ENCODE results near the gene STXBP4. TPM values are rescaled to one million over a fixed set of nuclear protein-coding genes. Genes with fewer than 3 reads are reported as not detected.
A peak's percentile ranks its signal among the peaks of the same experiment; 100 is the strongest.

The STXBP4 gene
- total RNA-seq, 1 experiment from 2014 or later, result 12.0 TPM

DNA sequence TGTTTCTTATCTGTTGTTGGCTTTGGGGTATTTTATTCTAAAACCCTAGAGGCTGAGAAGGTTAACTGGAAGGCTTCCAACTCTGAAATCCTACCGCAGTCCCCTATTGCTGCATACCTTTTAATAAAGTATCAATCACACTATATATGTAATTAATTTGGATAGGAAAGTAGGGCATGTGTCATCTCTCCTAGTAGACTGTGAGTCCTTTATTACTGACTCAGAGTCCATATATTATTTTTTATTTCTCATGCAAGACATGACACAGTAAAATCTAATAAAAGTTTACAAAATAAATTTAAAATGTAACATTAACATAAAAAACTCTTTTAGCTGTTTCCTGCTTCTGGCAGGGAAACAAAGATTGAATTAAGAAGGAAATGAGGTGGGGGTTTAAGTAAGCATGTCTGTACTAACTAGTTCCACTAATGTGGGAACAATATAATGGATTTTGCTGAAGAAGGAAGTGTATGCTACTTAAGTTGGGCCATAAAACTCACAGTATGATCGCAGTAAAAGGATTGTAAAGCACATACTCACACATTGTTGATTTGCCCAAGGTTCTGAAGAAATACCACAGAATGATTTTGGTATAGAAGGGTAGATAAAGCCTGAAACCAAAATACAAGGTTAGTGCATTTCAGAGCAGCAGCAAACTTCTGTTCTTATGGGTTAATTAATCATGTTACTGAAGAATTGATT, 198.6 kb downstream of the STXBP4 start:
- Histone ChIP-seq H4K20me1 (ENCODE audit: insufficient read depth) (no peaks in the 10 kb centered on the region), H3K4me2 (no peak overlapping the region), H2AFZ (no peak overlapping the region), H3K36me3 (ENCODE audit: low read depth) (no peaks in the 10 kb centered on the region), H3K27ac (no peak overlapping the region), H3K4me3 (no peak overlapping the region), H3K9me2 (ENCODE audit: insufficient read depth) (0 out of 2 replicates have a peak, but pooled peaks cover 3% of the 10 kb centered on the region), H3K27me3 (ENCODE audit: insufficient read depth, low read depth) (no peaks in the 10 kb centered on the region), H3F3A (ENCODE audit: insufficient read depth, low read depth) (0 out of 2 replicates have a peak, but pooled peaks cover 3% of the 10 kb centered on the region), H3K9me3 (ENCODE audit: insufficient read depth, low read depth) (no peaks in the 10 kb centered on the region), H3K79me2 (ENCODE audit: low read depth) (no peaks in the 10 kb centered on the region), H3K4me1 (replicated peaks; ENCODE audit: insufficient read depth) (peaks cover 8% of the 10 kb centered on the region; the same call in 1 of the 2 replicates)
- BruUV-seq (replicated peaks), result no TSS peak
- POLR2A ChIA-PET (ENCODE audit: unreplicated experiment), result no interaction called here
- no peak for DNase-seq
- TF ChIP-seq, protein P1, sequence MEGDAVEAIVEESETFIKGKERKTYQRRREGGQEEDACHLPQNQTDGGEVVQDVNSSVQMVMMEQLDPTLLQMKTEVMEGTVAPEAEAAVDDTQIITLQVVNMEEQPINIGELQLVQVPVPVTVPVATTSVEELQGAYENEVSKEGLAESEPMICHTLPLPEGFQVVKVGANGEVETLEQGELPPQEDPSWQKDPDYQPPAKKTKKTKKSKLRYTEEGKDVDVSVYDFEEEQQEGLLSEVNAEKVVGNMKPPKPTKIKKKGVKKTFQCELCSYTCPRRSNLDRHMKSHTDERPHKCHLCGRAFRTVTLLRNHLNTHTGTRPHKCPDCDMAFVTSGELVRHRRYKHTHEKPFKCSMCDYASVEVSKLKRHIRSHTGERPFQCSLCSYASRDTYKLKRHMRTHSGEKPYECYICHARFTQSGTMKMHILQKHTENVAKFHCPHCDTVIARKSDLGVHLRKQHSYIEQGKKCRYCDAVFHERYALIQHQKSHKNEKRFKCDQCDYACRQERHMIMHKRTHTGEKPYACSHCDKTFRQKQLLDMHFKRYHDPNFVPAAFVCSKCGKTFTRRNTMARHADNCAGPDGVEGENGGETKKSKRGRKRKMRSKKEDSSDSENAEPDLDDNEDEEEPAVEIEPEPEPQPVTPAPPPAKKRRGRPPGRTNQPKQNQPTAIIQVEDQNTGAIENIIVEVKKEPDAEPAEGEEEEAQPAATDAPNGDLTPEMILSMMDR (conservative IDR thresholded peaks at IDR 0.05), result no peak
- no peak for TF ChIP-seq EZH2 (IDR thresholded peaks at IDR 0.05; ENCODE audit: low read depth)
- CTCF ChIA-PET, result no interaction called here
- intact Hi-C loops (cut with micrococcal nuclease; ENCODE audit: unreplicated experiment), result no loop called here

DNA sequence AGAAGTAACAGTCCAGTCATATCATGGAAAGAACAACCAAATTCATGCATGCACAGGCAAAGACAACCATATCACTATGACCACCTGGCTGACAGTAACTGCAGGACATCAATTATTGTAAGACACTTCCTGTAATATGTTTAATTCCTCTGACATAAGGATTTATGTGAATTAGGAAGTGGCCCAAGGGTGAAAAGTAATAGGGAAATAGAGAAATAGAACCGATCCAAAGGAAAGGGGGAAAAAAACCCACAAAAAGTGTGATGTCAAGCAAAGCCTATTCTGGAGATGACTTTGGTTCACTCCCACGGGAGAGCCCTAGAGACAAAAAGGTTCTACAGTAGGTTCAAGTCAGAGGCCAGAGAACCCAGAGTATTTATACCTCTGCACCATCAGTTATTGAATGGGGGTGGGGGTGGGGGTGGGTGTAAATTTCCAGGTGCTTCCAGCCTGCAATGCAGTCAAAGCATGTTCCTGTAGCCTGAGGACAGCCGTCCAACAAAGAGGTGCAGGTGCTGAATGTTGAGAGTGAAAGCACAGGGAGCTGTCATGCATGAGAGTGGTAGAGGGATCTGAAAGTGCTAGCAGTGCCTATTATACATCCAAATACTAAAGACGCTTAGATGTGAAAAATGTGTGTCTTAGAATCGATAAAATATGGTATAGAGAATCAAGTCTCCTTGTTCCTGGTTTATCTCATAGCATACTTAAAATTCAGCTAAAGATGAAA, 200.6 kb downstream of the STXBP4 start:
- BruUV-seq (replicated peaks), result no TSS peak
- no peak overlapping the region for H2AFZ ChIP-seq
- no peak for DNase-seq
- H4K20me1 ChIP-seq (ENCODE audit: insufficient read depth), result no peaks in the 10 kb centered on the region
- no peaks in the 10 kb centered on the region for H3K9me3 ChIP-seq (ENCODE audit: insufficient read depth, low read depth)
- POLR2A ChIA-PET (ENCODE audit: unreplicated experiment), result no interaction called here
- no peak overlapping the region for H3K4me2 ChIP-seq
- TF ChIP-seq, protein P1 (conservative IDR thresholded peaks at IDR 0.05), result no peak
- no peak for TF ChIP-seq EZH2 (IDR thresholded peaks at IDR 0.05; ENCODE audit: low read depth)
- H3K4me1 ChIP-seq (replicated peaks; ENCODE audit: insufficient read depth), result no peaks in the 10 kb centered on the region
- H3K36me3 ChIP-seq (ENCODE audit: low read depth), result no peaks in the 10 kb centered on the region
- intact Hi-C loops (cut with micrococcal nuclease; ENCODE audit: unreplicated experiment), result no loop called here
- H3K9me2 ChIP-seq (ENCODE audit: insufficient read depth), result no peaks in the 10 kb centered on the region
- H3K4me3 ChIP-seq, result no peak overlapping the region
- no peaks in the 10 kb centered on the region for H3F3A ChIP-seq (ENCODE audit: insufficient read depth, low read depth)
- no peaks in the 10 kb centered on the region for H3K27me3 ChIP-seq (ENCODE audit: insufficient read depth, low read depth)
- CTCF ChIA-PET, result no interaction called here
- H3K79me2 ChIP-seq (ENCODE audit: low read depth), result no peaks in the 10 kb centered on the region
- H3K27ac ChIP-seq, result no peak overlapping the region

DNA sequence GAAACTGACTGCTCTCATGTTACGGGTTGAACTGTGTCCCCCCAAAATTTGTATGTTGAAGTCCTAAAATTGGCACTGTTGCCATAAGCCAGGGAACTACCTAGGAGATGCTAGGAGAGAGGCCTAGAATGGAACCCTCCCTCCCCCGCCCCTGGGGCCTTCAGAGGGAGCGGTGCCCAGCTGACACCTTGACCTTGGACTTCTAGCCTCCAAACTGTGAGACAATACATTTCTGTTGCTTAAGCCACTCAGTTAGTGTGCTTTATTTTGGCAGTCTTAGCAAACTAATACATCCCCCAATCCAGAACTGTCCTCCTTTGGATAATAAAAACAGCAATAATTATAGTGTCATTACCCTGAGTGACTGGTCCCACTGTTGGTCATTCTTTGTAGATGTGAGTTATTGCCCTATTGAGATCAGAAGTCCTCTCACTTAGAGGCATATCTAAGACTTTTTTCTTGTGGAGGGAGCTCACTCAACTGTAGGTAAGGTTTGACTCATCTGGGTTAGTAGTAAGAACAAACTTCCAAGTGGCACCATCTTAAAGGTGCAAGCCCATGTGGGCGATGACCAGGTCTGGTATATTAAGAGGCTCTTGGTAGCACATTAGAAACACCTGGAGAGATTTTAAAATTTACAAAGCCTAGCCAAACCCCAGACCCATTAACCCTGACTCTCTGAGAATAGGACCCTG, 203.2 kb downstream of the STXBP4 start:
- POLR2A ChIA-PET (ENCODE audit: unreplicated experiment), result no interaction called here
- H3K4me1 ChIP-seq (replicated peaks; ENCODE audit: insufficient read depth), result no peaks in the 10 kb centered on the region

More for the DNA sequence above, 203.2 kb downstream of the STXBP4 start:
- CTCF ChIA-PET, result no interaction called here
- no peak overlapping the region for H3K4me2 ChIP-seq
- H2AFZ ChIP-seq, result no peak overlapping the region
- H3K9me2 ChIP-seq (ENCODE audit: insufficient read depth), result no peaks in the 10 kb centered on the region
- H3F3A ChIP-seq (ENCODE audit: insufficient read depth, low read depth), result no peaks in the 10 kb centered on the region
- H3K36me3 ChIP-seq (ENCODE audit: low read depth), result no peaks in the 10 kb centered on the region
- no peaks in the 10 kb centered on the region for H3K9me3 ChIP-seq (ENCODE audit: insufficient read depth, low read depth)
- H3K27me3 ChIP-seq (ENCODE audit: insufficient read depth, low read depth), result no peaks in the 10 kb centered on the region
- no peaks in the 10 kb centered on the region for H4K20me1 ChIP-seq (ENCODE audit: insufficient read depth)
- TF ChIP-seq EZH2 (IDR thresholded peaks at IDR 0.05; ENCODE audit: low read depth), result no peak
- TF ChIP-seq, protein P1 (conservative IDR thresholded peaks at IDR 0.05), result no peak
- H3K79me2 ChIP-seq (ENCODE audit: low read depth), result no peaks in the 10 kb centered on the region
- peak in 1 of 2 experiments; percentile 23 for DNase-seq
- intact Hi-C loops (cut with micrococcal nuclease; ENCODE audit: unreplicated experiment), result no loop called here
- BruUV-seq (replicated peaks), result no TSS peak
- no peak overlapping the region for H3K4me3 ChIP-seq
- no peak overlapping the region for H3K27ac ChIP-seq
